K562 (cell line): ENCODE results near the gene JSRP1. TPM values are rescaled to one million over a fixed set of nuclear protein-coding genes. Genes with fewer than 3 reads are reported as not detected.

ENCODE experiments used
- ATAC-seq: fragments of 200-7000 bp; cut with Tn5 transposase; 3 replicates; pipeline ENCODE4 v1.9.1; 2020; ENCODE audit warnings: moderate library complexity
- BruUV-seq: library from RNA; stranded (reverse); fragments of 400-500 nt; replicated peaks from 2 replicates; lab custom pipeline; 2021; lab: Mats Ljungman, UMichigan
- CTCF ChIA-PET: fragments of 300-600 bp; formaldehyde crosslinking; extraction: SDS; loops from one replicate; lab custom pipeline; 2021; ENCODE audit warnings: low intra/inter-chr PET ratio; lab: Yijun Ruan, JAX
- POLR2A ChIA-PET: fragments of 300-600, 350-650 bp; sonication (Branson Sonifier 250); formaldehyde crosslinking; extraction: SDS; loops from one replicate; lab custom pipeline; 2021; ENCODE audit warnings: antibody characterized with exemption, inconsistent platforms; lab: Yijun Ruan, JAX
- DNase-seq, 4 experiments: peaks; one replicate each; pipeline versions ENCODE4 v3.0.0 to v3.0.0-alpha.2; 2011 to 2018; ENCODE audit warnings: low spot score in 3 of 4, mixed read lengths in 3 of 4; ENCODE audit errors: extremely low read depth in 1 of 4
- FAIRE-seq: peaks from 2 replicates; lab custom pipeline; 2011; peaks lifted over from hg19 to GRCh38; lab: Jason Lieb, UNC
- H2AFZ ChIP-seq: 2 replicates; pipeline ENCODE4 v1.6.0; 2011; ENCODE audit warnings: low read depth, low read length, control low read depth, inconsistent platforms
- H3K27ac ChIP-seq: fragments of 200-600 bp; 3 replicates; pipeline ENCODE4 v1.8.0; 2011; ENCODE audit warnings: low read depth, mild to moderate bottlenecking, control low read depth, inconsistent platforms, low read length, moderate library complexity, mixed read lengths; ENCODE audit errors: extremely low read depth
- H3K27me3 ChIP-seq, 2 experiments: fragments of 300-600 bp in 1 of 2; 2 replicates in 1 of 2; 3 replicates in 1 of 2; pipeline versions ENCODE4 v1.6.0 to v1.8.0; 2011; ENCODE audit warnings: inconsistent platforms in 2 of 2, low read length in 2 of 2, mild to moderate bottlenecking in 1 of 2, mixed read lengths in 1 of 2, moderate library complexity in 1 of 2; ENCODE audit not compliant: control insufficient read depth in 2 of 2, insufficient read depth in 2 of 2
- H3K36me3 ChIP-seq: fragments of 300-600 bp; 3 replicates; pipeline ENCODE4 v1.8.0; 2011; ENCODE audit warnings: mild to moderate bottlenecking, low read length, inconsistent platforms; ENCODE audit not compliant: control insufficient read depth, insufficient read depth
- H3K4me1 ChIP-seq, 2 experiments: fragments of 200-600 bp in 1 of 2; replicated peaks in 1 of 2; 2 replicates in 1 of 2; 3 replicates in 1 of 2; pipeline versions ENCODE4 v1.5.1 to v1.8.0; 2011; ENCODE audit warnings: inconsistent platforms in 2 of 2, low read length in 2 of 2, mild to moderate bottlenecking in 1 of 2, mixed read lengths in 1 of 2, moderate library complexity in 1 of 2; ENCODE audit not compliant: control insufficient read depth in 2 of 2, insufficient read depth in 2 of 2
- H3K4me2 ChIP-seq: 2 replicates; pipeline ENCODE4 v1.6.1; 2011; ENCODE audit warnings: low read length, control low read depth, inconsistent platforms, mixed read lengths; ENCODE audit not compliant: insufficient read depth
- H3K4me3 ChIP-seq: fragments of 200-600 bp; sonication (generic), shearing (Covaris generic); 2 replicates; pipeline ENCODE4 v1.5.1; 2016; ENCODE audit warnings: control low read depth, inconsistent platforms
- H3K79me2 ChIP-seq: fragments of 200-600 bp; 3 replicates; pipeline ENCODE4 v1.8.0; 2011; ENCODE audit warnings: low read length, inconsistent platforms; ENCODE audit not compliant: control insufficient read depth, insufficient read depth
- H3K9ac ChIP-seq, 2 experiments: 2 replicates each; pipeline versions ENCODE4 v1.6.0 to v1.6.1; 2011; ENCODE audit warnings: low read depth in 2 of 2, low read length in 2 of 2, control low read depth in 1 of 2, inconsistent platforms in 1 of 2, mild to moderate bottlenecking in 1 of 2, mixed read lengths in 1 of 2; ENCODE audit not compliant: insufficient read depth in 1 of 2
- H3K9me1 ChIP-seq: one replicate; pipeline ENCODE4 v1.6.0; 2011; ENCODE audit warnings: inconsistent platforms, mild to moderate bottlenecking, low read length, moderate library complexity; ENCODE audit not compliant: control insufficient read depth, insufficient read depth
- H3K9me3 ChIP-seq: replicated peaks from 2 replicates; pipeline ENCODE4 v1.5.1; 2011; ENCODE audit warnings: low read depth, low read length, inconsistent platforms; ENCODE audit not compliant: control insufficient read depth, insufficient read depth
- H4K20me1 ChIP-seq: replicated peaks from 2 replicates; pipeline ENCODE4 v1.6.1; 2011; ENCODE audit warnings: low read length, inconsistent platforms, mixed read lengths; ENCODE audit not compliant: control insufficient read depth, insufficient read depth
- FOSL1 ChIP-seq: fragments of 200-800 bp; sonication (Bioruptor generic); conservative IDR thresholded peaks from 2 replicates; pipeline ENCODE4 v1.6.1; 2016; ENCODE audit warnings: missing genetic modification characterization, missing compliant biosample characterization
- HSF4 ChIP-seq: fragments of 250-450 bp; sonication (Bioruptor Pico); IDR thresholded peaks from 2 replicates; pipeline ENCODE4 v2.1.2; 2022; ENCODE audit warnings: mild to moderate bottlenecking, moderate library complexity, borderline replicate concordance
- POLR2G ChIP-seq: fragments of 200-400 bp; formaldehyde crosslinking; IDR thresholded peaks from 2 replicates; pipeline ENCODE4 v1.6.1; 2017; ENCODE audit warnings: low read depth, mild to moderate bottlenecking, antibody characterized with exemption, low read length, moderate library complexity
- RBFOX2 ChIP-seq: fragments of 200-400 bp; formaldehyde crosslinking; IDR thresholded peaks from 2 replicates; pipeline ENCODE4 v1.6.1; 2017; ENCODE audit warnings: low read depth, mild to moderate bottlenecking, low read length, moderate library complexity
- RFX1 ChIP-seq: fragments of 450-650 bp; IDR thresholded peaks from 2 replicates; pipeline ENCODE4 v1.6.1; 2016; ENCODE audit warnings: mild to moderate bottlenecking, moderate library complexity
- SNAPC5 ChIP-seq: fragments of 250-450 bp; sonication (Bioruptor Pico); IDR thresholded peaks from 2 replicates; pipeline ENCODE4 v1.8.0; 2021; ENCODE audit warnings: moderate library complexity, mild to moderate bottlenecking, inconsistent platforms
- TSC22D4 ChIP-seq: fragments of 450-650 bp; IDR thresholded peaks from 2 replicates; pipeline ENCODE4 v1.6.1; 2016; ENCODE audit warnings: missing genetic modification characterization, missing biosample characterization, control low read depth
- ZNF133 ChIP-seq: fragments of 250-450 bp; sonication (Bioruptor Pico); IDR thresholded peaks from 2 replicates; pipeline ENCODE4 v1.4.0; 2020; ENCODE audit warnings: mild to moderate bottlenecking
- ZNF830 ChIP-seq: fragments of 250-450 bp; sonication (Bioruptor Pico); IDR thresholded peaks from 2 replicates; pipeline ENCODE4 v1.5.0; 2021; ENCODE audit warnings: mild to moderate bottlenecking
- WGBS: fragments of 100-300 bp; shearing (Covaris generic); methylation state at CpG from one replicate; pipeline ENCODE4 v1.1.6; 2016; ENCODE audit warnings: low coverage, mixed read lengths; ENCODE audit not compliant: insufficient coverage; ENCODE audit errors: missing lambda C conversion rate; 5-methylcytosine and 5-hydroxymethylcytosine counted together
- in situ Hi-C: fragments of 300-500 bp; cut with MboI; formaldehyde crosslinking; loops from 4 replicates; pipeline ENCODE4 v1.15.0; 2018; ENCODE audit warnings: inconsistent platforms, mixed read lengths
- intact Hi-C: fragments of 100-400 bp; cut with micrococcal nuclease; formaldehyde crosslinking; loops from 2 replicates; pipeline ENCODE4 v1.14.2; 2022
- polyA plus RNA-seq, 8 experiments: library from polyadenylated mRNA; depleted of rRNA in 4 of 8; stranded (reverse) in 5 of 8; unstranded in 3 of 8; fragments of >200 nt; fragmentation: Nextera tagmentation in 2 of 8; fragmentation: Illumina TruSeq in 1 of 8; extraction: Ambion mirVana in 2 of 8; extraction: Trizol in 1 of 8; gene quantifications; 2 replicates each; pipeline versions ENCODE4 v1.2.1 to v1.2.3, GENCODE V29; 2011 to 2014; ENCODE audit warnings: inconsistent platforms in 1 of 8, missing spikeins in 1 of 8
- total RNA-seq, 7 experiments: library from RNA; depleted of rRNA in 6 of 7; stranded (reverse); fragments of >200 nt in 6 of 7; fragmentation: Illumina TruSeq in 2 of 7; extraction: Trizol in 2 of 7; gene quantifications; 2 replicates each; pipeline versions ENCODE4 v1.2.1 to v1.2.3, GENCODE V29; 2011 to 2021; ENCODE audit warnings: low replicate concordance in 1 of 7

Gene JSRP1
- total and polyA plus RNA-seq, 9 of the 15 experiments (the other 6 are each of a cell fraction or from before 2014, with no cell fraction given): 0.08 to 1.2 (median 0.51) TPM; not detected in 4

GRCh38 chr19:2246014-2246620, 10.1 kb downstream of the JSRP1 start:
- Histone ChIP-seq H3K4me1 (peaks cover 4 to 75% of the 10 kb centered on the region in 2 experiments; a peak in 4 of 5 replicates), H3K4me2 (no peak overlapping the region), H3K36me3 (peaks cover 83% of the 10 kb centered on the region; the same call in 2 of the 3 replicates), H3K27me3 (no peaks in the 10 kb centered on the region), H3K9me1 (peaks cover 5% of the 10 kb centered on the region), H3K9me3 (no peaks in the 10 kb centered on the region), H2AFZ (no peak overlapping the region), H3K9ac (no peak overlapping the region; a peak in 1 of 4 replicates), H3K79me2 (peaks cover 32% of the 10 kb centered on the region), H3K4me3 (no peak overlapping the region), H3K27ac (no peak overlapping the region), H4K20me1 (peaks cover 25% of the 10 kb centered on the region)
- 94% methylated on average over 25 of the region's 25 CpGs for WGBS
- BruUV-seq: no TSS peak
- DNase-seq: no peak
- no peak for ATAC-seq
- intact Hi-C loops (no loop called here), in situ Hi-C loops (no loop called here)
- CTCF ChIA-PET: no interaction called here
- no peak for FAIRE-seq
- POLR2A ChIA-PET: interaction anchor here (1.0 to 1.9 kb wide), 5 partner anchors 9 to 20 kb away, joined by 3 to 7 read pairs (median 6); no protein-coding TSS in a partner anchor
- TF ChIP-seq SNAPC5 (CRISPR knock-in tag): no peak
- no peak for TF ChIP-seq ZNF133 (CRISPR knock-in tag)
- peak; percentile 19; the same call in 1 of the 2 replicates for TF ChIP-seq POLR2G
- TF ChIP-seq TSC22D4: no peak
- no peak for TF ChIP-seq HSF4 (CRISPR knock-in tag)
- no peak for TF ChIP-seq FOSL1 (tag)
- TF ChIP-seq ZNF830 (CRISPR knock-in tag): no peak
- no peak for TF ChIP-seq RFX1
- peak; percentile 58 for TF ChIP-seq RBFOX2
